HL-60 (cell line): ENCODE measurements around the gene AFF3.

Source experiments
- DNase-seq, 2 experiments: peaks; one replicate each; pipeline ENCODE4 v3.0.0-alpha.2; 2010 to 2020; ENCODE audit warnings: low read depth in 1 of 2, low spot score in 1 of 2
- H3K27ac ChIP-seq: fragments of 250-450 bp; sonication (Bioruptor Pico); replicated peaks from 2 replicates; pipeline ENCODE4 v1.5.1; 2020; ENCODE audit warnings: mild to moderate bottlenecking, moderate library complexity
- H3K27me3 ChIP-seq: fragments of 250-450 bp; sonication (Bioruptor Pico); 2 replicates; pipeline ENCODE4 v1.5.1; 2021; ENCODE audit warnings: mild to moderate bottlenecking, moderate library complexity; ENCODE audit not compliant: insufficient read depth, poor library complexity, severe bottlenecking
- H3K4me3 ChIP-seq: replicated peaks from 2 replicates; pipeline ENCODE4 v1.5.1; 2011; ENCODE audit warnings: mild to moderate bottlenecking, control low read depth, low read length; ENCODE audit not compliant: insufficient read depth
- GABPA ChIP-seq: IDR thresholded peaks from 2 replicates; pipeline ENCODE4 v1.6.1; 2012; ENCODE audit warnings: low read depth
- POLR2AphosphoS5 ChIP-seq: IDR thresholded peaks from 2 replicates; pipeline ENCODE4 v1.6.1; 2012; ENCODE audit warnings: low read depth
- SPI1 ChIP-seq: IDR thresholded peaks from 2 replicates; pipeline ENCODE4 v1.6.1; 2012; ENCODE audit warnings: low read depth, mild to moderate bottlenecking, borderline replicate concordance
- TF ChIP-seq, protein P1 (sequence below): IDR thresholded peaks from one replicate; pipeline ENCODE4 v1.5.1; 2011; ENCODE audit warnings: low read length, control low read depth, inconsistent platforms; ENCODE audit not compliant: insufficient read depth
- TF ChIP-seq, protein P2 (sequence below): IDR thresholded peaks from 2 replicates; pipeline ENCODE4 v1.6.1; 2012; ENCODE audit warnings: low read depth; ENCODE audit not compliant: insufficient replicate concordance

Gene AFF3

GRCh38 chr2:99644419-99644787 lies 498.0 kb downstream of the AFF3 start:
- TF ChIP-seq, protein P1, sequence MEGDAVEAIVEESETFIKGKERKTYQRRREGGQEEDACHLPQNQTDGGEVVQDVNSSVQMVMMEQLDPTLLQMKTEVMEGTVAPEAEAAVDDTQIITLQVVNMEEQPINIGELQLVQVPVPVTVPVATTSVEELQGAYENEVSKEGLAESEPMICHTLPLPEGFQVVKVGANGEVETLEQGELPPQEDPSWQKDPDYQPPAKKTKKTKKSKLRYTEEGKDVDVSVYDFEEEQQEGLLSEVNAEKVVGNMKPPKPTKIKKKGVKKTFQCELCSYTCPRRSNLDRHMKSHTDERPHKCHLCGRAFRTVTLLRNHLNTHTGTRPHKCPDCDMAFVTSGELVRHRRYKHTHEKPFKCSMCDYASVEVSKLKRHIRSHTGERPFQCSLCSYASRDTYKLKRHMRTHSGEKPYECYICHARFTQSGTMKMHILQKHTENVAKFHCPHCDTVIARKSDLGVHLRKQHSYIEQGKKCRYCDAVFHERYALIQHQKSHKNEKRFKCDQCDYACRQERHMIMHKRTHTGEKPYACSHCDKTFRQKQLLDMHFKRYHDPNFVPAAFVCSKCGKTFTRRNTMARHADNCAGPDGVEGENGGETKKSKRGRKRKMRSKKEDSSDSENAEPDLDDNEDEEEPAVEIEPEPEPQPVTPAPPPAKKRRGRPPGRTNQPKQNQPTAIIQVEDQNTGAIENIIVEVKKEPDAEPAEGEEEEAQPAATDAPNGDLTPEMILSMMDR, result no peak
- TF ChIP-seq POLR2AphosphoS5, result no peak
- TF ChIP-seq SPI1, result no peak
- TF ChIP-seq GABPA, result no peak
- TF ChIP-seq, protein P2, sequence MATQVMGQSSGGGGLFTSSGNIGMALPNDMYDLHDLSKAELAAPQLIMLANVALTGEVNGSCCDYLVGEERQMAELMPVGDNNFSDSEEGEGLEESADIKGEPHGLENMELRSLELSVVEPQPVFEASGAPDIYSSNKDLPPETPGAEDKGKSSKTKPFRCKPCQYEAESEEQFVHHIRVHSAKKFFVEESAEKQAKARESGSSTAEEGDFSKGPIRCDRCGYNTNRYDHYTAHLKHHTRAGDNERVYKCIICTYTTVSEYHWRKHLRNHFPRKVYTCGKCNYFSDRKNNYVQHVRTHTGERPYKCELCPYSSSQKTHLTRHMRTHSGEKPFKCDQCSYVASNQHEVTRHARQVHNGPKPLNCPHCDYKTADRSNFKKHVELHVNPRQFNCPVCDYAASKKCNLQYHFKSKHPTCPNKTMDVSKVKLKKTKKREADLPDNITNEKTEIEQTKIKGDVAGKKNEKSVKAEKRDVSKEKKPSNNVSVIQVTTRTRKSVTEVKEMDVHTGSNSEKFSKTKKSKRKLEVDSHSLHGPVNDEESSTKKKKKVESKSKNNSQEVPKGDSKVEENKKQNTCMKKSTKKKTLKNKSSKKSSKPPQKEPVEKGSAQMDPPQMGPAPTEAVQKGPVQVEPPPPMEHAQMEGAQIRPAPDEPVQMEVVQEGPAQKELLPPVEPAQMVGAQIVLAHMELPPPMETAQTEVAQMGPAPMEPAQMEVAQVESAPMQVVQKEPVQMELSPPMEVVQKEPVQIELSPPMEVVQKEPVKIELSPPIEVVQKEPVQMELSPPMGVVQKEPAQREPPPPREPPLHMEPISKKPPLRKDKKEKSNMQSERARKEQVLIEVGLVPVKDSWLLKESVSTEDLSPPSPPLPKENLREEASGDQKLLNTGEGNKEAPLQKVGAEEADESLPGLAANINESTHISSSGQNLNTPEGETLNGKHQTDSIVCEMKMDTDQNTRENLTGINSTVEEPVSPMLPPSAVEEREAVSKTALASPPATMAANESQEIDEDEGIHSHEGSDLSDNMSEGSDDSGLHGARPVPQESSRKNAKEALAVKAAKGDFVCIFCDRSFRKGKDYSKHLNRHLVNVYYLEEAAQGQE, result no peak
- H3K4me3 ChIP-seq, result no peak overlapping the region
- no peaks in the 10 kb centered on the region for H3K27me3 ChIP-seq
- no peak for DNase-seq
- H3K27ac ChIP-seq, result no peak overlapping the region

DNA sequence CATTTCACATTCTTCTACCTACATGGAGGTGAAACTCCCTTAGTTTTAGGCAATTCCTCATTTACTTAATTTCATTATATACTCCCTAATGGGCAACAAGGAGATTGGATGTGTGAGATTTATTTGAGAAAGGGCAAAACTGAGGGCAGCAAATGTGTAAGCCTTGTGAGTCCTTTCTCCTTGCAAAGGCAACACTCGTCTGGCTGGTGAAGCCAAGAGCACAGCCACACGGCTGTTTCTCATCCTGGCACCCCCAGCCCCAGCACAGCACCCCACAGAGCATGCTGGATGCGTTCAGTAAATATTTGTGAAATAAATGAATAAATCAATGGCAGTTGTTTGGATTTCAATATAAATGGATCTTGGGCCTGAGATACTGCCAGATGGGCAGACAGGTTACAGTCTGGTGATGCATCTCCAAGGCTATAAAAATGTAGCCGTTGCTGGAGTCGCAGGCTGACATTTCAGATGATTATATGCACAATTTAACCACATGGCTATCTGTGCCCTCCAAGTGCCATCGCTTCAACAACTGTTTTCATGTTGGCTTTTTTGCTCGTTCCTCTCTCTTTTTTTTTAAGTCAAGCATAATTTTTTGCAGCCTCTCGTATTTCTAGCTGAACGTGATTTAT lies 498.5 kb downstream of the AFF3 start:
- TF ChIP-seq POLR2AphosphoS5 (no peak), GABPA (no peak), SPI1 (no peak)
- TF ChIP-seq, protein P2, result no peak
- TF ChIP-seq, protein P1, result no peak
- Histone ChIP-seq H3K27ac (no peak overlapping the region), H3K4me3 (no peak overlapping the region), H3K27me3 (no peaks in the 10 kb centered on the region)
- no peak for DNase-seq

DNA sequence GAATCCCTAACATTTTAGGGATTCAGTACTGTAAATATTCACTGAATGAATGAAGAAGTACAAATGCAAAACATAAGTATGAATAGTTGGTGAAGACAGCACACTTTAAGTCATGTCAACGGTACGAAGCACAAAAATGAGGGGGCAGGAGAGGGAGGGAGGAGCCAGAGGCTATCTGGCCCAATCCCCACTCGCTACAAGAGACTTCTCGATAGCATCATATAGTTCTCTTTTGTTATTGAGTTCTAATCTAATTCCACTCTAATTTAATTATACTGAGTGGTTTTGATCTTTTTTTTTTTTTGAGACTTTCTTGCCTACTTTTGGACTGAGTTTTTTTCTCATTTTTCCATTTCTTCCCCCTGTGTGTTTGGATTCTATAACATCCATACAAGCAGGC lies 500.4 kb downstream of the AFF3 start:
- TF ChIP-seq POLR2AphosphoS5 (no peak), SPI1 (no peak), GABPA (no peak)
- TF ChIP-seq, protein P2, result no peak
- TF ChIP-seq, protein P1, result no peak
- no peak for DNase-seq
- Histone ChIP-seq H3K27me3 (no peaks in the 10 kb centered on the region), H3K4me3 (no peak overlapping the region), H3K27ac (no peak overlapping the region)
